SKM-1 (cell line): ENCODE results near the gene PTK6.

Experiments
- DNase-seq: peaks from one replicate; lab custom pipeline; 2025; ENCODE audit not compliant: unreplicated experiment; lab: John Stamatoyannopoulos, UW

Gene PTK6

DNA sequence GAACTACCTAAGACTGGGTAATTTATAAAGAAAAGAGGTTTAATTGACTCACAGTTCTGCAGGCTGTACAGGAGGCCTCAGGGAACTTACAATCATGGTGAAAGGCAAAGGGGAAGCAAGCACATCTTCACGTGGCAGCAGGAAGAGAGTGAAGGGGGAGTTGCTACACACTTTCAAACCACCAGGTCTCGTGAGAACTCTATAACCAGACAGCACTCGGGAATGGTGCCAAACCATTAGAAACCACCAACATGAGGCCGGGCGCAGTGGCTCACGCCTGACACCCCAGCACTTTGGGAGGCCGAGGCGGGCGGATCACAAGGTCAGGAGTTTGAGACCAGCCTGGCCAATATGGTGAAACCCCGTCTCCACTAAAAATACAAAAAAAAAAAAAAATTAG, 22.7 kb downstream of the PTK6 start:
- DNase-seq: peak; percentile 15

DNA sequence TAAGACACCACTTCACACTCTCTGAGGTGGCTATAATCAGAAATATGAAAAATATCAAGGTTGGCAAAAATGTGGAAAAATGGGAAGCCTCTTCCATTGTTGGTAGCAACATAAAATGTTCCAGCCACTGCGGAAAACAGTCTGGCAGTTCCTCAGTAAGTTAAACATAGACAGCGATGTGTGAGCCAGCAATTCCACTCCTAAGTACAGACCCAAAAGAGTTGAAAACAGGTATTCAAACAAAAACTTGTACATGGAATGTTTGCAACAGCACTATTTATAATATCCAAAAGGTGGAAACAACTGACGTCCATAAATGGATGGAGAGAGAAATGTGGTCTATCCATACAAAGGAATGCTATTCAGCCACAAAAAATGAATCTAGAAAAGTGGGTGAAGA, 24.0 kb downstream of the PTK6 start:
- no peak for DNase-seq

DNA sequence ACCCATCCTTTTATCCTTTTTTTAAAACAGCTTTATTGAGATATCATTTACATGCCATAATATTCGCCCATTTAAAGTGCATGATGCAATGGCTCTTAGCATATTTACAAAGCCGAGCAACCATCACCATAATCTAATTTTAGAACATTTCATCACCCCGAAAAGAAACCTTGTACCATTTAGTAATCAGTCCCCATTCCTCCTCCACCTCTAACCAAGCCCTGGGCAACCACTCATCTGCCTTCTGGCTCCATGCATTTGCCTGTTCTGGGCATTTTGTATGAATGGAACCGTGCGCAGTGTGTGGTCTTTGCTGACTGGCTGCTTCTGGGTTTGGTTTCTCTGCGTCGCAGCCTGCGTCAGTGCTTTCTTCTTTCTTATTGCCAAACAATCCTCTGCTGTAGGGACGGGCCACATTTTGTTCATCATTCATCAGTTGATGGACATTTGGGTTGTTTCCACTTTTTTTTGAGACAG, 28.1 kb downstream of the PTK6 start:
- no peak for DNase-seq

DNA sequence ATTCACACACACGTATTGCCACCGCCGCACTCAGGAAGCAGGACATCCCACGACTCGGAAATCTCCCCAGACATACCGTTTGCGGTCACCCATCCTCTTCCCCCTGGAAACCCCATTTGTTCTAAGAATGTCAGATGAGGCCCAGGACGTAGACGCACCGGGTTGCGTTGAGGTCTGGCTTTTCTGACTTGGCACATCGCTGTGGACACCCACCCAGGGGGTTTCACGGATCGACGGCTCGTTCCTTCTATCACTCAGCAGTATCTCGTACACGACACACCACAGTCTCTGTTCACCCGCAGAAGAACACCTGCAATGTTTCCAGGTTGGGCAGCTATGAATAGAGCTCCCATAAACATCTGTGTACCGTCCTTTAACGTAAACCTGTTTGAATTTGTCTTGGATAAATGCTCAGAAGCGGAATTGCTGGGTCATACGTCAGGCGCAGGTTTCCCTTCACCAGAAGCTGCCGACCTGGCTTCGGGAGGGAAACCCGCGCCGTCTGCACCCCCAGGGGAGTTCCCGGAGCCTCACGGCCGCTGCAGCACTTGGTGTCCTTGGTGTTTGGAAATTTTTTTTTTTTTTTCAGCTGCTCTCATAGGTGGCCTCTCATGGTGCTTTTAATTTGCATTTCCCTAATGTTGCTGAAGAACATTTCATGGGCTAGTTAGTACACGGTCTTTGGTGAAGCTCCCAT, 29.0 kb downstream of the PTK6 start:
- no peak for DNase-seq

- no peak for DNase-seq
Observed at GRCh38 chr20:63507083-63507743, 30.0 kb downstream of the PTK6 start.

- DNase-seq: no peak
Observed at GRCh38 chr20:63505723-63506122, 31.5 kb downstream of the PTK6 start.

DNA sequence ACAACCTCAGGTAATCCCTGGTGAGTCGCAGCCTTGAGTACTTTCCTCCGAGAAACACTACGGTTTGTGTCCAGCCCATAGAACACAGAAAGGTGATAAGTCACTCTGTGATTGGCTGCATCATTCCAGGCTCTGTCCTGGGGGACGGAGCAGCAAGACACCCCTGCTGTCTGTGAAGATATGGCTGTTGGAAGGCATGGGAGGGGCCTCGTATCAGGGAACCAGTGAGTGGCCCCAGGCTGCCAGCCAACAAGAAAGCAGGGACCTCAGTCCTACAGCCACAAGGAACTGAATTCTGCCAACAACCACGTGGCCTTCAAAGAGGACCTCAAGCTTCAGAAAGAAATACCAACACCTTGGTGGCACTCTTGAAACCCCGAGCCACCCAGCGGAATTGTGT, 31.9 kb downstream of the PTK6 start:
- DNase-seq: no peak

- no peak for DNase-seq
Observed at GRCh38 chr20:63504642-63505041, 32.5 kb downstream of the PTK6 start.

- no peak for DNase-seq
Observed at GRCh38 chr20:63503524-63503923, 33.7 kb downstream of the PTK6 start.

DNA sequence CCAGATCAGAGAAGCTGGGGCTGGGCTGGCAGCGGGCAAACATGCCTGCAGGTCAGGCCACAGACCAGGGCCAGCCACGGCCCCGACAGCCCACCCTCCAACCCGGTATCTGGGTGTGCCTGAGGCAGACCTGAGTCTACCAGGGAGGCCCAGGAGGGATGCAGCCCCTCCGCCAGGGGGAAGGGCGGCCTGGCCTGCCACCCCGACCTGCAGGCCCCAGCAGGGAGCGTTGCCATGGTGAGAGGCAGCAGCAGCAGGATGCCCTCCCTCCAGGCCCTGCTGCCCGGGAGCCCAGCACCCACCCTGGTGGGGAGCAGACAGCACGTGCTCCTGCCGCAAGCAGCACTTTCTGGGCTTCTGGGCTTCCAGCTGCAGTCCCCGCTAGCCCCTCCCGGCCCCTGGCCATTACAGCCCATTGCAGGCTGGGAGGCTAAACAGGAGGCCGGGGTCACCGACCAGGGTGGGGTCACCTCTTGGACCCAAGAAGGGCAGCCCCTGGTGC, 34.5 kb downstream of the PTK6 start:
- DNase-seq: no peak

- no peak for DNase-seq
Observed at GRCh38 chr20:63501818-63502670, 35.1 kb downstream of the PTK6 start.

- DNase-seq: no peak
Observed at GRCh38 chr20:63500902-63501817, 36.0 kb downstream of the PTK6 start.

DNA sequence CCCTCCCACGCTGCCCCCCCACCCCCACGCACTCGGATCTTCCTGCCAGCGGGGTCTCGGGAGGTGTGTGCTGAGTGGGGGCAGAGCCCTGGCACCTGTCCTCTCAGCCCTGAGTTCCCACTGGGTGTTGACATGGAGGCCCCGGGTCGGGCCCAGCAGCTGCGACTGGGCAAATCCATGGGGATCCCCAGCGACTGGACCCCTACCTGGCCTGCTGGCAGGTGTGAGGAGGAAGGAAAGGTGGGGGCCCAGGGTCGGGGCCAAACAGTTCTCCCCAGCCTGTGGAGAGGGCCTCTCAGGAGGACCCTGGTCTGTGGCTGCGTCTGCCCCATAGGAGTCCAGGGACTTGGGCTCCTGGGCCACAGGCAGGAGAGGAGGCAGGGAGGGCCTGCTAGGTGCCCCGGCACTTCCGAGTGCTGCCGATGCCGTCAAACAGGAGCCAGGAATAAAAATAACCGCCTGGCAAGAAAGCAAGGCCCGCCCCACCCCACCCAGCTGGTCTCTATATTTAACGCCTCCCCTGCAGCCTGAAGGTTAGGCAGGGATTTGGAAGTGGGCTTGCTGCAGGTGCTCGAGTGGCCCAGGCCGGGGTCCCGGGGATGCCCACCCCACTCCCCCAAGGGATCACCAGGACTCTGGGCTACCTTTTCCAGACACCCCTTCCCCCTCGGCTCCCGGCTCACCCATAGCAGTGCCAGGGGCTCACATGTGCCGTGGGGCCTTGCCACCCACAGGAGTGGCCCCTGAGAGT, 36.9 kb downstream of the PTK6 start:
- DNase-seq: no peak

- DNase-seq: no peak
Observed at GRCh38 chr20:63499338-63499969, 37.7 kb downstream of the PTK6 start.

DNA sequence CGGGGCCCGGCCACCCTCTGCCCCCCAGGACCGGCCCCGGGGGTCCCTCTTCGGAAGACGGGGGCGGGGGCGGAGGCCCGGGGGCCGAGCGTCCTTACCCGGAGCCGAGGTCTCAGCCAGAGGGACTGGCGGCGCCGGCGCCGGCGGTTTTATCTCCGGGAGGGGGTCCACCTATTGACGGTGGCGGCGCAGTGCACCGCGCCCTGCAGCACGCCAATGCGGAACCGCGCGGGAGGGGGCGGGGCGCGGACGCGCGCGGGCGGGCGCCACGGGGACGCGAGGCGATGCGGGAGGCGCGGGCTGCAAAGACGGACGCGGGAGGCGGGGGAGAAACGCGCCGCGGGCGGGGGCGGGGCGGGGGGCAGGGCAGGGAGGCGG, 38.2 kb downstream of the PTK6 start, which contains the start of gene EEF1A2:
Gene EEF1A2 (minus strand): TSS at position 124 of the 378 bp plus-strand sequence. CDS start 1,320 bp downstream, outside the sequence.
- DNase-seq: no peak

DNA sequence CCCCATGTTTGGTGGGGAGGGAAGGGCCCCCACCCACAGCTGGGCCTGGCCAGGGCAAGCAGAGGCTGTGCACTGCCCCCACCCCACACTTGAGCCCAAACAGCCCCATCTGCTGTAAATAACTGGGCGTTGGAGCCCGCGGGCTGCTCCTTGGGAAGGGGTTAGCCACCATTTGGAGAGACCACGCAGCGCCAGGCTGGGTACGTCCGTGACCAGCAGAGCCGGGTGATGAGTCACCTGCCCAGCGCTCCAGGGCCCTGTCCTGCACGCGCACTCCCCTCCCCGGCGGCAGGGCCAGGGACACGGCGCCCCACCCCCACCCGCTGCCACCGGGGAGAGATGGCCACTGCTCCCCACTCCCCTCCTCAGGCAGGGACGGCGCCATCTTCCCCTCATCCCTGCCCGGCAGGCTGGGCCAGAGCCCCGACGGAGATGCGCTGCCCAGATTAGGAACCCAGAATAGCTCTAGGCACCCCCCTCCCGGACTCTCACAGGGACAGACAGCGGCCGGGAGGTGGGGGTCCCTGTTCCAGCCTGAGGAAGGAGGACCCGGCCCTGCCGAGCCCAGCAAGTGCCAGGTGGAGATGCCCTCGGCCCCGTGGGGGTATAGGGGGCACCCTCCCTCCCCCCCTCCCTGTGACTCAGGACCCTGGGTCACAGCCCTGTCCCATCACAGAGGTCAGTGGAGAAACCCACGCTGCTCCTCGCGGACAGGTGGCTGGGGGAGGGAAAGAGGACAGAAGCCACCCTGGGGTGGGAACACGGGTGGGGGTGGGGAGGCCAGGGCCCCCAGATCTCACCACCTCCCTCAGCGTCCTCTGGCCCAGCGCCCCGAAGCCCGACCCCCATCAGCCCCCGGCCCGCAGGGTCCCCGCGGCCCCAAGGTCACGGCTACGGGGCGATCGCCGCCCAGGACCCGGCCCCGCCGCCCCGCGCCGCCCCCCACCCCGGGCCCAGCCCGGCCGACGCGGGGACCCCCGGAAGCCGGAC, 38.9 kb downstream of the PTK6 start:
- no peak for DNase-seq

GRCh38 chr20:63497138-63497945, 39.8 kb downstream of the PTK6 start:
- DNase-seq: no peak
